Measurements from ENCODE around the gene ELP1. TPM values are rescaled to one million over a fixed set of nuclear protein-coding genes. Genes with fewer than 3 reads are reported as not detected.

The ELP1 gene
- polyA plus RNA-seq, 1 experiment = 29.9 TPM

GRCh38 chr9:108834959-108835665 is 98.8 kb downstream of the ELP1 start:
- TF ChIP-seq, protein P1, sequence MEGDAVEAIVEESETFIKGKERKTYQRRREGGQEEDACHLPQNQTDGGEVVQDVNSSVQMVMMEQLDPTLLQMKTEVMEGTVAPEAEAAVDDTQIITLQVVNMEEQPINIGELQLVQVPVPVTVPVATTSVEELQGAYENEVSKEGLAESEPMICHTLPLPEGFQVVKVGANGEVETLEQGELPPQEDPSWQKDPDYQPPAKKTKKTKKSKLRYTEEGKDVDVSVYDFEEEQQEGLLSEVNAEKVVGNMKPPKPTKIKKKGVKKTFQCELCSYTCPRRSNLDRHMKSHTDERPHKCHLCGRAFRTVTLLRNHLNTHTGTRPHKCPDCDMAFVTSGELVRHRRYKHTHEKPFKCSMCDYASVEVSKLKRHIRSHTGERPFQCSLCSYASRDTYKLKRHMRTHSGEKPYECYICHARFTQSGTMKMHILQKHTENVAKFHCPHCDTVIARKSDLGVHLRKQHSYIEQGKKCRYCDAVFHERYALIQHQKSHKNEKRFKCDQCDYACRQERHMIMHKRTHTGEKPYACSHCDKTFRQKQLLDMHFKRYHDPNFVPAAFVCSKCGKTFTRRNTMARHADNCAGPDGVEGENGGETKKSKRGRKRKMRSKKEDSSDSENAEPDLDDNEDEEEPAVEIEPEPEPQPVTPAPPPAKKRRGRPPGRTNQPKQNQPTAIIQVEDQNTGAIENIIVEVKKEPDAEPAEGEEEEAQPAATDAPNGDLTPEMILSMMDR (IDR thresholded peaks at IDR 0.05; ENCODE audit: low read depth, low read length) = no peak
- H3K27ac ChIP-seq (ENCODE audit: low read depth, low read length) = no peak overlapping the region
- H3K4me3 ChIP-seq (ENCODE audit: low read depth, low read length) = no peak overlapping the region
- no peak for DNase-seq (ENCODE audit: low read depth, low spot score)
- CTCF ChIA-PET = no interaction called here
- H3K9me3 ChIP-seq (ENCODE audit: control insufficient read depth, insufficient read depth, low read length) = no peaks in the 10 kb centered on the region
- POLR2A ChIA-PET = no interaction called here
- no peaks in the 10 kb centered on the region for H3K27me3 ChIP-seq (ENCODE audit: control insufficient read depth, insufficient read depth, low read length)

GRCh38 chr9:108832179-108832500 is 101.8 kb downstream of the ELP1 start:
- TF ChIP-seq, protein P1 (IDR thresholded peaks at IDR 0.05; ENCODE audit: low read depth, low read length) = no peak
- CTCF ChIA-PET = no interaction called here

DNA sequence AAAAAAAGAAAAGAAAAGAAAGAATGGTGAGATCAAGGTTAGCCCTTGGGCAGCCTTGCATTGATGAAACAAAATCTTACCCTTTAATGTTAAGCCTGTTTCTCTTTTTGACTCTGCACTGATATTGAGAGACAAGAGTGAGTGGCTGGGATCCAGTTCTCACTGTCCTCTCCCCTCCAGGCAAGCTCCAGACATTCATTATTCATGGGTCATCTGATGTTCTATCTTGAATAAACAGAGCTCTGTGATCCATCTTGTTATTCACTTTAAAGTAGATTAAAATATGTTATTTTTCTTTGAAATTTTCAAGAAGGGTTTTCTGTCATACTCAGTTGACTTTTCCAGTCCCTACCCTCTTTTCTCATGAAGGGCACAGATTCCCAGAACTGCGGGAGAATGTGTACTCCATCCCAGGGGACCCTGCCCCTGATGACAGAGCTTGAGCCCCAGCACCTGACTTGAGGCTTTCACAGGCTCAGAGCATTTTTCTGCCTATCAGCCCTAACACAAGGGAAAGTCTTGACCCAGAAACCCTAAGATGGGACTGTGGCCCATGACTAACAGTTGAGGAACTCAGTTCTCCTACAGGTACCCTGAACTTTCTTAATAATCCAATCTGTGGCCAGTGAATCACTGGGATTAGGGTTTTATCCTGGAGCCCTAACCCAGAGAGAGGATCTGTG is 102.3 kb downstream of the ELP1 start:
- Histone ChIP-seq H3K27me3 (ENCODE audit: control insufficient read depth, insufficient read depth, low read length) (no peaks in the 10 kb centered on the region), H3K27ac (ENCODE audit: low read depth, low read length) (no peak overlapping the region), H3K9me3 (ENCODE audit: control insufficient read depth, insufficient read depth, low read length) (no peaks in the 10 kb centered on the region), H3K4me3 (ENCODE audit: low read depth, low read length) (no peak overlapping the region)
- no peak for DNase-seq (ENCODE audit: low read depth, low spot score)
- POLR2A ChIA-PET = no interaction called here
- CTCF ChIA-PET = no interaction called here
- TF ChIP-seq, protein P1 (IDR thresholded peaks at IDR 0.05; ENCODE audit: low read depth, low read length) = no peak

More at GRCh38 chr9:108832179-108832500, 101.8 kb downstream of the ELP1 start:
- H3K27ac ChIP-seq (ENCODE audit: low read depth, low read length) = no peak overlapping the region
- H3K4me3 ChIP-seq (ENCODE audit: low read depth, low read length) = no peak overlapping the region
- DNase-seq (ENCODE audit: low read depth, low spot score) = no peak
- no peaks in the 10 kb centered on the region for H3K9me3 ChIP-seq (ENCODE audit: control insufficient read depth, insufficient read depth, low read length)
- POLR2A ChIA-PET = no interaction called here
- no peaks in the 10 kb centered on the region for H3K27me3 ChIP-seq (ENCODE audit: control insufficient read depth, insufficient read depth, low read length)

DNA sequence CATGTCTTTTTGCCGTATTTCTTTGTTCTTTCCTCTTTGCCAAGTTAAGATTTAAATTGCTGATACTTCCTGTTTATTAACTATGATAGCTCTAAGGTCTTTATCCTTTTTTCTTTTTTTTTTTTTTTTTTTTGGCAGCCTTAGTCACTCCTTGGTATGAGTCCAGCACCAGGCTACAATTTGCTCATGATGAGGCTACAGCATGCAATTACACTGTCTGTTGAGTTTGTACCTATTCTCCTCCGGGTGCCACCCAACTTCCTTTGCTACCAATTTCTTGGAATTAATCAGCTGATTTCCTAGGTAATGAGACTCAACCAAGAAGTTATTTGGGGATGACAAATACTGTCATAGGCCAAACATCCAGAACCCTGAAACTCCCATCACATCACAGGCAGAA is 103.7 kb downstream of the ELP1 start:
- ChIA-PET POLR2A (no interaction called here), CTCF (no interaction called here)
- TF ChIP-seq, protein P1 (IDR thresholded peaks at IDR 0.05; ENCODE audit: low read depth, low read length) = no peak
- no peaks in the 10 kb centered on the region for H3K9me3 ChIP-seq (ENCODE audit: control insufficient read depth, insufficient read depth, low read length)
- H3K4me3 ChIP-seq (ENCODE audit: low read depth, low read length) = no peak overlapping the region
- DNase-seq (ENCODE audit: low read depth, low spot score) = no peak
- H3K27me3 ChIP-seq (ENCODE audit: control insufficient read depth, insufficient read depth, low read length) = no peaks in the 10 kb centered on the region
- no peak overlapping the region for H3K27ac ChIP-seq (ENCODE audit: low read depth, low read length)

DNA sequence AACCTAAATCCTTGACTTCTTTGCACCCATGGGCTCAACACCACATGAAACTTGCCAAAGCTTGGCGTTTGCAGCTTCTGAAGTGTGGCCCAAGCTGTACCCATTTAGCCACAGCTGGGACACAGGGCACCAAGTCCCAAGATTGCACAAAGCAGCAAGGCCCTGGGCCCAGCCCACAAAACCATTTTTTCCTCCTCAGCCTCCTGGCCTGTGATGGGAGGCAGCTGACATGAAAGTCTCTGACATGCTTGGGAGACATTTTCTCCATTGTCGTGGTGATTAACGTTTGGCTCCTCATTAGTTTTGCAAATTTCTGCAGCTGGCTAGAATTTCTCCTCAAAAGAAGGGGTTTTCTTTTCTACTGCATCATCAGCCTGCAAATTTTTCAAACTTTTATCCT is 110.1 kb downstream of the ELP1 start:
- Histone ChIP-seq H3K4me3 (ENCODE audit: low read depth, low read length) (no peak overlapping the region), H3K27ac (ENCODE audit: low read depth, low read length) (no peak overlapping the region), H3K9me3 (ENCODE audit: control insufficient read depth, insufficient read depth, low read length) (peaks cover 3% of the 10 kb centered on the region; the same call in 1 of the 2 replicates), H3K27me3 (ENCODE audit: control insufficient read depth, insufficient read depth, low read length) (no peaks in the 10 kb centered on the region)
- DNase-seq (ENCODE audit: low read depth, low spot score) = no peak
- CTCF ChIA-PET = no interaction called here
- TF ChIP-seq, protein P1 (IDR thresholded peaks at IDR 0.05; ENCODE audit: low read depth, low read length) = no peak
- POLR2A ChIA-PET = no interaction called here
